Measurements from ENCODE around the gene LYL1. TPM values are rescaled to one million over a fixed set of nuclear protein-coding genes. Genes with fewer than 3 reads are reported as not detected.

The LYL1 gene
- total RNA-seq, 1 donor from 2014 or later: 3.3 TPM

DNA sequence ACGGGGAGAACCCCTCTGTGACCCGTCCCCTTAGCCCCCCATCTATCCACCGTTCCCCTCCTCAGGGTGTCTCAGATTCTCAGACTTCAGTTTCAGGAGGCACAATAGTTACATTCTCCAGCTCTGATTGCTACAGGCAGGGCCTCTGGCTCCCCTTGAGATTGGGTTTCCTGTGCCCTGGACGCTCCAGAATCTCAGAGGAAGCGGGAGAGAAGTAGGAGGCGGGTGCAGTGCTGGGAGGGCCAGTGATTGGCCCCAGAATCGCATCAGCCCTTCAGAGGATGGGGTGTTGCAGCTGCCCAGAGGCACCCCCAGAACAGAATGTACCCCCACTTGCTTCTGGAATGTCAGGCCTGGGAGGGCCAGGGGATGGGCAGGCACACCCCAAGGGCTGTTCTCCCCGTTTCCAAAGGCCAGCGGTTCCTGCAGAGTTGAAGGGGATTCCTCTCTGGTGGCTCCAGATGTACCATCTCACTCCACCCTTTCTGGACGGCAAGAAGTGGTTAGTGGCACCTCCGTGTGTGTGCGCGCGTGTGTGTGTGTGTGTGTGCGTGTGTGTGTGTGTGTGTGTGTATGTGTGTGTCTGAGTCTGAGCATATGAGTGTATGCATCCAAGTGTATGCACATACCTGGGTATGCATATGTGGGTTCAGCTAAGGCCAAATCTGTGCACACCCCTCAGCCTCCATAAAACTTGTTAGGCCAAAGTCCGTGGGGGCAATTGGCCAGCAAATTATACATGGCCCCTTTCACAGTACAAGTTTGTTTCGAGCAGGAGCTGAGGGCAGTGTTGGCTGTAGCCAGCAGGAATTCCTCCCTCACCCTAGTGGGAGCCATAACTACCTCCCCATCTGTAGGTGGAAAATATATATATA lies 35.5 kb downstream of the LYL1 start:
- TF ChIP-seq, protein P1, sequence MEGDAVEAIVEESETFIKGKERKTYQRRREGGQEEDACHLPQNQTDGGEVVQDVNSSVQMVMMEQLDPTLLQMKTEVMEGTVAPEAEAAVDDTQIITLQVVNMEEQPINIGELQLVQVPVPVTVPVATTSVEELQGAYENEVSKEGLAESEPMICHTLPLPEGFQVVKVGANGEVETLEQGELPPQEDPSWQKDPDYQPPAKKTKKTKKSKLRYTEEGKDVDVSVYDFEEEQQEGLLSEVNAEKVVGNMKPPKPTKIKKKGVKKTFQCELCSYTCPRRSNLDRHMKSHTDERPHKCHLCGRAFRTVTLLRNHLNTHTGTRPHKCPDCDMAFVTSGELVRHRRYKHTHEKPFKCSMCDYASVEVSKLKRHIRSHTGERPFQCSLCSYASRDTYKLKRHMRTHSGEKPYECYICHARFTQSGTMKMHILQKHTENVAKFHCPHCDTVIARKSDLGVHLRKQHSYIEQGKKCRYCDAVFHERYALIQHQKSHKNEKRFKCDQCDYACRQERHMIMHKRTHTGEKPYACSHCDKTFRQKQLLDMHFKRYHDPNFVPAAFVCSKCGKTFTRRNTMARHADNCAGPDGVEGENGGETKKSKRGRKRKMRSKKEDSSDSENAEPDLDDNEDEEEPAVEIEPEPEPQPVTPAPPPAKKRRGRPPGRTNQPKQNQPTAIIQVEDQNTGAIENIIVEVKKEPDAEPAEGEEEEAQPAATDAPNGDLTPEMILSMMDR (IDR thresholded peaks at IDR 0.05; ENCODE audit: insufficient read depth, low read length, poor library complexity, severe bottlenecking): no peak
- no peaks in the 10 kb centered on the region for H3K36me3 ChIP-seq (ENCODE audit: control insufficient read depth, insufficient read depth, low read length)
- H3K4me3 ChIP-seq (ENCODE audit: low read depth, low read length): no peak overlapping the region
- peaks cover 18% of the 10 kb centered on the region for H3K27me3 ChIP-seq (ENCODE audit: control insufficient read depth, insufficient read depth, low read length)
- DNase-seq (ENCODE audit: low read depth): no peak

DNA sequence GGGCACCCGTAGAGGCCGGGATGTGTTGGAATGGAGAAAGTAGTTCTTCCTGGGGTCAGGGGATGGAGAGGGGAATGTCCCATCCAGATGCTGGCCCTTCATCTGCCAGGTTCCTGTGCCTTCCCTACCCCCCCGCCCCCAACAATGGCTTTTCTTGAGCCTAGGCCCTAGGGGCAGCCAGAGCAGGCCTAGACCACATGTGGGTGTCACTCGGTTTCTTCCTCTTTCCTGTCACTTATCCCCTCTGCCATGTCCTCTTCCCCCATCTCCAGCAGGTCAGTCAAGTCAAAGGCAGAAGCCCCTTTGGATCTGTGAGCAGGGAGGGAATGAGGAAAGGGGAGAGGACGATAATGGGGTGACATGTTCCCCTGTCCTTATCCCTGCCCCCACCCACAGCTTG lies 36.4 kb downstream of the LYL1 start:
- no peak for DNase-seq (ENCODE audit: low read depth)
- no peak overlapping the region for H3K4me3 ChIP-seq (ENCODE audit: low read depth, low read length)
- TF ChIP-seq, protein P1 (IDR thresholded peaks at IDR 0.05; ENCODE audit: insufficient read depth, low read length, poor library complexity, severe bottlenecking): no peak
- no peaks in the 10 kb centered on the region for H3K36me3 ChIP-seq (ENCODE audit: control insufficient read depth, insufficient read depth, low read length)
- H3K27me3 ChIP-seq (ENCODE audit: control insufficient read depth, insufficient read depth, low read length): peaks cover 18% of the 10 kb centered on the region

DNA sequence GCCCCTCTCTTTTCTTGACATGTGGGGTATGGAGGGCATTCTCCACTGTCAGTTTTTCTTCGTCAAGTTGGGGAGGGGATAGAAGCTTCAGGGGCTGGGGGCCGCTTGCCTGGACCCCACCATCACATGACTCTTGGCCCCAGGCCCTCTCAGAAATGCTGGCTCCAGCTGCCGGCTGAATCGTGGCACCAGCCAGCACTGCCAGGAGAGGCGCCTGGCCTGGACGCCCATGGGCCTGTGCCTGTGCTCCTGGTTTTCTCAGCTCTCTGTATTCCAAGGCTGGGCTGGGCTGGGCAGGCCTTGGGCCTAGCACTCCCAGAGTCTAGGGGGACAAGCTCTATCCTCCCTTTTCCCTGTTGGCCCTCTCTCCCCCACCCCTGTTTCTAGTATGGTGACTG lies 38.6 kb downstream of the LYL1 start:
- H3K36me3 ChIP-seq (ENCODE audit: control insufficient read depth, insufficient read depth, low read length): no peaks in the 10 kb centered on the region
- TF ChIP-seq, protein P1 (IDR thresholded peaks at IDR 0.05; ENCODE audit: insufficient read depth, low read length, poor library complexity, severe bottlenecking): no peak
- no peak overlapping the region for H3K4me3 ChIP-seq (ENCODE audit: low read depth, low read length)

DNA sequence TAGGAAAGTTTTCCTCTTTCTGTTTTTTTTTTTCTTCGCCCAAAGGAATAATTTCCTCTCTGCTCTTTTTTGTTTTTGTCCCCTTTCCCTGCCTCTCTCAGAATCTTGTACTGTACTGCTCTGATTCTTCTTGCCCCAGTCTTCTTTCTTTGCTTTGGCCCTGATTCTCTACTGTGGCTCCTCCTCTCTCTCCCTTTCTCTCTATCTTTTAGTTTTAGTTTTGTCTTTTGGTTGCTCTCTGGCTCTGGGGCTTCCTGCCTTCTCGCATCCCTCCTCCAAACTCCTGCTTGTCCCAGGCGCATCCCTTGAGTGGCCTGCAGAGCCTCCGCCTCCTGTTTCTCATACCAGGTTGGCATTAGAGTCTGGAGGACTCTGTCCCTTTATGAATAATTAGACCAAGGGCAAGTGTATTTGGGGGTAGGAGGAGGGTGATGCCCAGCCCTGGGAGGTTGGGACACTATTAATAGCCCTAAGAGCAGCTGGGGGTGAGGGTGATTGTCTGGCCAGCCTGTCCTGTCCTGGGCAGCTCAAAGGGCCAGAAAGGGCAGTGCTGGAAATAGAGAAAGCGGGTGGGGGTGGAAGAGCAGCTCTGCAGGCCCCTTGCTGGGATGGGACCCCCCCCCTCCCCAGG lies 39.1 kb downstream of the LYL1 start:
- TF ChIP-seq, protein P1 (IDR thresholded peaks at IDR 0.05; ENCODE audit: insufficient read depth, low read length, poor library complexity, severe bottlenecking): no peak
- no peak for DNase-seq (ENCODE audit: low read depth)
- no peak overlapping the region for H3K4me3 ChIP-seq (ENCODE audit: low read depth, low read length)
- H3K27me3 ChIP-seq (ENCODE audit: control insufficient read depth, insufficient read depth, low read length): peaks cover 7% of the 10 kb centered on the region
- no peaks in the 10 kb centered on the region for H3K36me3 ChIP-seq (ENCODE audit: control insufficient read depth, insufficient read depth, low read length)

More for the DNA sequence above, 38.6 kb downstream of the LYL1 start:
- peaks cover 8% of the 10 kb centered on the region for H3K27me3 ChIP-seq (ENCODE audit: control insufficient read depth, insufficient read depth, low read length)
- DNase-seq (ENCODE audit: low read depth): no peak

DNA sequence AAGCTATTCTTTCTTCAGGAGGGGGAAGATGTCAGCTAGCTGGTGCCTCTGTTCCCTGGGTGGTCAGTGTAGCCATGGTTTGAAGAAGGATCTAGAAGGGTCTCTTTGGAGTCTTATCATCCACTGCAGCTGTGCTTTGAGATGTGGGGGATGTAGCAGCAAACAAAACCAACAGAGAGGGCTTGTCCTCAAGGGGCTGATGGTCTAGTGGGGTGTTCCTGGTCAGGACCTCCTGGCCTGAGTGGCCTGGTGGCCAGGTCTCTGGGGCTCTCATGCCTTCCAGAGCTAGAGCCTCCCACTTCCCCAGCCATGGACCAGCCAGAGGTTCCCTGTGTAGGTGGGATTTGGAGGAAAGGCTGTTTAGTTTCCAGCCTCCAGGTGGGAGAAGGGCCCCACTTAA lies 40.3 kb downstream of the LYL1 start:
- TF ChIP-seq, protein P1 (IDR thresholded peaks at IDR 0.05; ENCODE audit: insufficient read depth, low read length, poor library complexity, severe bottlenecking): no peak
- no peak for DNase-seq (ENCODE audit: low read depth)

More for the DNA sequence above, 40.3 kb downstream of the LYL1 start:
- Histone ChIP-seq H3K36me3 (ENCODE audit: control insufficient read depth, insufficient read depth, low read length) (no peaks in the 10 kb centered on the region), H3K4me3 (ENCODE audit: low read depth, low read length) (no peak overlapping the region), H3K27me3 (ENCODE audit: control insufficient read depth, insufficient read depth, low read length) (peaks cover 7% of the 10 kb centered on the region)

Measured in kidney epithelial cell (primary cell).